HepG2 (cell line): ENCODE measurements around the gene WBP1. TPM values are rescaled to one million over a fixed set of nuclear protein-coding genes. Genes with fewer than 3 reads are reported as not detected.

ENCODE experiments used
- RERE ChIP-seq: IDR thresholded peaks from 2 replicates; pipeline ENCODE4 v1.6.1; 2016; ENCODE audit warnings: low read depth, missing genetic modification reagents, missing compliant biosample characterization
- SNAI1 ChIP-seq: sonication (generic); formaldehyde crosslinking; IDR thresholded peaks from 2 replicates; pipeline ENCODE4 v1.5.0; 2020; ENCODE audit warnings: mild to moderate bottlenecking, missing genetic modification reagents, borderline replicate concordance
- TBL1XR1 ChIP-seq: fragments of 150-350 bp; IDR thresholded peaks from 2 replicates; pipeline ENCODE4 v1.6.1; 2014; ENCODE audit warnings: borderline replicate concordance, low read length; ENCODE audit not compliant: partially characterized antibody
- ZNF318 ChIP-seq: sonication (generic); formaldehyde crosslinking; IDR thresholded peaks from 2 replicates; pipeline ENCODE4 v1.4.0; 2020; ENCODE audit warnings: mild to moderate bottlenecking, missing genetic modification reagents
- ZNF530 ChIP-seq: sonication (generic); formaldehyde crosslinking; IDR thresholded peaks from 2 replicates; pipeline ENCODE4 v1.5.0; 2020; ENCODE audit warnings: low read depth, mild to moderate bottlenecking, missing genetic modification reagents
- polyA plus RNA-seq, 8 experiments: library from polyadenylated mRNA; depleted of rRNA in 3 of 8; stranded (reverse) in 7 of 8; unstranded in 1 of 8; fragments of >200 nt; fragmentation: Illumina TruSeq in 4 of 8; extraction: Trizol in 4 of 8; gene quantifications; 2 replicates each; pipeline versions ENCODE4 v1.2.1 to v1.2.3, GENCODE V29; 2011 to 2016; ENCODE audit warnings: low read depth in 4 of 8, missing spikeins in 1 of 8, mixed read lengths in 1 of 8; ENCODE audit not compliant: insufficient read depth in 1 of 8
- total RNA-seq, 5 experiments: library from RNA; depleted of rRNA; stranded (reverse); fragments of >200 nt; fragmentation: Illumina TruSeq; extraction: Trizol; gene quantifications; 2 replicates each; pipeline ENCODE4 v1.2.3, GENCODE V29; 2016; ENCODE audit warnings: low read depth in 1 of 5

WBP1 gene
- total and polyA plus RNA-seq, 2 of the 13 experiments (the other 11 are each of a cell fraction or from before 2014, with no cell fraction given): 38.8 to 85.7 TPM

DNA sequence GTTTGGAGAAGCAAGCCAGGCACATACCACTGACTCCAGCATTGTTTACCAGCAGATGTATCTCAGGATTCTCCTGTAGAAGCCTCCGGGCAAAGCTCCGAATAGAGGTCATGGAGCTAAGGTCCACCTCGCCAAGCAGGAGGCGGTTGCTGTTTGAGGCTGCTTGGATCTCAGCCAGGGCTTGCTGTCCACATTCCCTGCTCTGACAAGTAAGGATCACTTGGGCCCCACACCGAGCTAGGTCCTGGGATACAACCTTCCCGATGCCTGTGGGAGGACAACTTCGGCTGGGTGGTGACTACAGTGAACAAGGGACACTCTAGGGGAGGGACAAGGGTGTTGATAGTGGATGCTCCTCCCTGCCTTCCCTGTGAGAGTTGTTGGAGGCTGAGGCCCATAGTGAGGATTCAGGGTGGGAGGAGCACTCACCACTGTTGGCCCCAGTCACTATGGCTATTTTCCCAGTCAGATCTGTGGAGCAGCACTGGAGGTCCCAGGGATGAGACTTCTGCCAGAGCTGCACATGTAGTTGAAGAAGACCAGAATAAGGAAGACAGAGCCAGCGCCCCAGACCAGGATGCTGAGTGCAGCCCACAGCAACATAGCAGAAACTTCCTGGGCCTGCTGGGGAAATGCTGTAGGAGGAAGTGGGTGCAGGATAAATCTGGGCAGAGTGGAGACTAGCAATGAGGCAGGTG, 45.1 kb upstream of the WBP1 start (continued):
- TF ChIP-seq RERE (CRISPR knock-in tag) (no peak), TBL1XR1 (no peak), ZNF530 (CRISPR knock-in tag) (no peak), ZNF318 (CRISPR knock-in tag) (no peak), SNAI1 (CRISPR knock-in tag) (no peak)
